GM21381 (cell line): ENCODE measurements around the gene RHBDF1.
"Not testable (repeated sequence)": the region's sequence is repeated elsewhere in the genome, so short reads cannot be mapped to it uniquely, and the experiment has no call there.

Experiments used
- ATAC-seq: cut with Tn5 transposase; IDR thresholded peaks from one replicate; pipeline ENCODE4 v1.9.1; 2021; ENCODE audit warnings: mild to moderate bottlenecking, moderate library complexity; ENCODE audit not compliant: unreplicated experiment

The RHBDF1 gene

GRCh38 chr16:38941-39892, 33.2 kb downstream of the RHBDF1 start:
- ATAC-seq, result peak; percentile 68

DNA sequence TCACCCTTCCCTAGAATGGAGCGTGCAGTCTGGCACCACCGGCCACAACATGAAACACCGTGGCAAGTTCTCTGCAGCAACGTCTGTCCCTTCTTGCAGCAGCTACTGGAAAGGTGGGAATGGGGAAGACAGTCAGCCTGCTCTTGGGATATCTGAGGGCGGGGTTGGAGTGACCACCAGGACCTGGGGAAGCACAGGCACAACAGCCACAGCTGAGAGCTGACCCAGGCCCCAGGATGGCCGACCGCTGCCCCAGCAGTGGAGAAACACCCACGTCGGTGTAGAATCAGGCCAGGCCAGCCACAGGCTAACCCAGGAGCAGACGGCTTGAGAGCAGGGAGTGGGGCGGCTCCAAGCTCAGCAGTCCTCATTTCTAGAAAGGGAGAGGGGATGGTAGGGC, 34.2 kb downstream of the RHBDF1 start:
- not testable (repeated sequence) for ATAC-seq

GRCh38 chr16:37511-37910, 34.9 kb downstream of the RHBDF1 start:
- ATAC-seq, result no peak

DNA sequence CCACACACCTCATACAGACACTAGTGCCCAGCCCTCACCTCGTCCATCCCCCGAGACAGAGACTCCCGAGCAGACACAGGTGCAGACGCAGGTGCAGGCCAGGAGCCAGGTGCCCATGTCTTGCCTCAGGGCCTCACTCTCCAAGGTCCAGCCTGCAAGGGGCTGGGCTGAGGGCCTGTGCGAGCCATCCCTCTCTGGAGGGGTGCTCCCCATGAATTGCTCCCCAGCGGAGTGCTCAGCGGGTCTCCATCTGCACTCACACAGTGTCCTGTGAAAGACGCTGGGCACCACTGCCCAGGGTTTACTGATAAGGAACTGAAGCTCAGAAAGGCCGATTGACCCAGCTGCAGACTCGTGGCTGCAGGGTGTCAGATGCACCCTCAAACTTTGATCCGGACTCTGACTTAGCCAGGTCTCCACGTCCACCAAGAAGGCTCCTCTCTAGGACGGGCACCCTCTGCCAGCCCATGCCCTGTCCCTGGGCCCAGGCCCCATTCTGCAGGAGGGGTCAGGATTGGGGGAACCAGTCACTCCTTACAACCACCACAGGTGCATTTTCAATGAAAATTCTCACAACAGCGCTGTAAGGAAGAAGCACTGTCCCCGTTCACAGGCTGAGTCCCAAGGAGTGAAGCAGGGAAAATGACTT, 36.0 kb downstream of the RHBDF1 start:
- ATAC-seq, result no peak

GRCh38 chr16:35678-36305, 36.6 kb downstream of the RHBDF1 start:
- no peak for ATAC-seq

GRCh38 chr16:35011-35677, 37.3 kb downstream of the RHBDF1 start:
- no peak for ATAC-seq

GRCh38 chr16:34648-34987, 37.8 kb downstream of the RHBDF1 start:
- no peak for ATAC-seq

- ATAC-seq, result no peak
Measured at GRCh38 chr16:33877-34647, 38.4 kb downstream of the RHBDF1 start.

DNA sequence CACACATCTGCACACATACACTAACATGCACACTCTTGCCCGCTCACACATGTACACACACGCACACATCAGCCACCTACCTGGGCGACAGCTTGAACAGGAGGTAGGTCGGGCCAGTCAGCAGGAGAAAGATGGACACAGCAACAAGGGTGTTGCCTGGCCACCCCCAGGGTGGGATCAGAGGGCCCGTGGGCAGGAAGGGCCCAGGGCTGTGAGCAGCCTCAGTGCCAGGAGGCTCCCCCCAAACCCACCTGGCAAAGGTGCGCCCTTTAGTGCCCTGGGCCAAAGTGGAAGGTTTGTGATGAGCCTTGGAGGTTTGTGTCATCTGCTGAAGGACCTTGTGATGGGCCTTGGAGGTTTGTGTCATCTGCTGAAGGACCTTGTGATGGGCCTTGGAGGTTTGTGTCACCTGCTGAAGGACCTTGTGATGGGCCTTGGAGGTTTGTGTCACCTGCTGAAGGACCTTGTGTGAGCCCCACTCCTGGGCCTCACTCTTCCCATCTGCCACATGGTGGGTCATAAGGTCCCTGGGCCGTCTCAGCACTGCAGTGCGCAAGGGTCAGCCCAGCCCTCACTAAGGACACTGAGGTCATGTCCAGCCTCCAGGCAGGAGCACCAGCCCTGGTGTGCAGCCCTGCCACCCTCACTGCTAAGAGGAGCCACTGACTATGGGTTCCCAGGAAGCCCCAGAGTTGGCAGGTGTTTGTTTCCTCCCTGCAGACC, 39.1 kb downstream of the RHBDF1 start:
- not testable (repeated sequence) for ATAC-seq

DNA sequence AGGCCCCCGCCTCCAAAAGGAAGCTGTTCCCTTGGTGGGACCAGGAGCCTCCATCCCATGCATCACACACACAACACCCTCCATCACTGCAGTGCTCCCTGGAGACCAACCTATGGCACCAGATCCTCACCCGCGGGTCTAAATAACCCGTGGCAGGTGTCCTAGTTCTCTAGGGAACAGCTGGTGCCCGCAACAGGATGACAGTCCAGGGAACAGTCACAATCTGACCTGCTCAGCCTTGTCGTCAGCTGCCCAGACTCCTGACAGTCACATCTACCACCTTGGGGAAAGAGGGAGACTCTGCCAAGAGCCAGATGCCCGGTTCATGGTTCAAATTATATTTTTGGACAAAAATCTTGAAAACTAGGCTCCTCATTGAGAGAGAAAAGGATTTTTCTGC, 41.8 kb downstream of the RHBDF1 start:
- not testable (repeated sequence) for ATAC-seq

DNA sequence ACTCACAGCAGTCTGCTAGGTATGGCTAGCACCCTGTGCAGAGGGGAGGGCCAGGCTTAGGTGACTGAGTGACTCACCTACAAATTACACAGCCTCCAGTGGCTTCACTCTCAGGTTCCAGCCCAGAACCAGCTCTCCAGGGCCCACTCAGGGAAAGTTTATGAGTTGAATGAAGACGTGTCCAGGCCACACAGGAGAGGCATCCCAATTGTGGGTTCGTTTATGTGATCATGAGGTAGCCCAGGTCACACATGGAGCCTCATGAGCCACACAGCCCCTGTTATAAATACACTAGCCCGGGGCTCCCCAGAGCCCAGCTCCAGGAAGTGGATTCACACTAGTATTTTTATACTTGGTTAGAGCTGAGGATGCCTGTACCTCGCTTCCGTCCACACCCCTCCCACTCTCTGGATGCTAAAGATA, 46.5 kb downstream of the RHBDF1 start:
- not testable (repeated sequence) for ATAC-seq

DNA sequence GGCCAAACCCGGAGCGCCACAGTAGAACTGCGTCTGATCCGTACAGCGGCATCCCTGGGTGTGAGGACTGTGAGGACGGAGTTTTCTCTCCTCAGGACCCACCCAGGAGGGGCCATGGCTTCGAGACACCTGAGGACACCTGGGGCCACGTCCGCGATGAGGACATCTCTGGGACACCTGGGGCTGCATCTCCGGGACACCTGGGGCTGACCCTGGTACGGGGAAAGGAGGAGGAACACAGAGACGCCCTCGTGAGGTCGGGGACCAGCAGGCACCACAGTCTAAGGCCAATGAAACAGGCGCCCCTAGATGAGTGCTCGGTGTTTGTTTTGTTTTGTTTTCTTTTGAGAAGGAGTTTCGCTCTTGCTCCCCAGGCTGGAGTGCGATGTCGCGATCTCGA, 48.3 kb downstream of the RHBDF1 start:
- not testable (repeated sequence) for ATAC-seq

GRCh38 chr16:20886-21285, 51.5 kb downstream of the RHBDF1 start:
- ATAC-seq, result not testable (repeated sequence)

DNA sequence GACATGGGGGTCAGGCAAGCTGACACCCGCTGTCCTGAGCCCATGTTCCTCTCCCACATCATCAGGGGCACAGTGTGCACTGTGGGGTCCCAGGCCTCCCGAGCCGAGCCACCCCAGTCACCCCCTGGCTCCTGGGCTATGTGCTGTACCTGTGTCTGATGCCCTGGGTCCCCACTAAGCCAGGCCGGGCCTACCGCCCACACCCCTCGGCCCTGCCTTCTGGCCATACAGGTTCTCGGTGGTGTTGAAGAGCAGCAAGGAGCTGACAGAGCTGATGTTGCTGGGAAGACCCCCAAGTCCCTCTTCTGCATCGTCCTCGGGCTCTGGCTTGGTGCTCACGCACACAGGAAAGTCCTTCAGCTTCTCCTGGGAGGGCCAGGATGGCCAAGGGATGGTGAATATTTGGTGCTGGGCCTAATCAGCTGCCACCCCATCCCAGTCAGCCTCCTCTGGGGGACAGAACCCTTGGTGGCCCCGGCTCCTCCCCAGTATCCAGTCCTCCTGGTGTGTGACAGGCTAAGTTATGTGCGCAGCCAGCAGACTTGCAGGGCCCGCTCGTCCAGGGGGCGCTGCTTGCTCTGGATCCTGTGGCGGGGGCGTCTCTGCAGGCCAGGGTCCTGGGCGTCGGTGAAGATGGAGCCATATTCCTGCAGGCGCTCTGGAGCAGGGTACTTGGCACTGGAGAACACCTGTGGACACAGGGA, 55.2 kb downstream of the RHBDF1 start:
- not testable (repeated sequence) for ATAC-seq

DNA sequence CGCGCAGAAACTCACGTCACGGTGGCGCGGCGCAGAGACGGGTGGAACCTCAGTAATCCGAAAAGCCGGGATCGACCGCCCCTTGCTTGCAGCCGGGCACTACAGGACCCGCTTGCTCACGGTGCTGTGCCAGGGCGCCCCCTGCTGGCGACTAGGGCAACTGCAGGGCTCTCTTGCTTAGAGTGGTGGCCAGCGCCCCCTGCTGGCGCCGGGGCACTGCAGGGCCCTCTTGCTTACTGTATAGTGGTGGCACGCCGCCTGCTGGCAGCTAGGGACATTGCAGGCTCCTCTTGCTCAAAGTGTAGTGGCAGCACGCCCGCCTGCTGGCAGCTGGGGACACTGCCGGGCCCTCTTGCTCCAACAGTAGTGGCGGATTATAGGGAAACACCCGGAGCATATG, 61.7 kb downstream of the RHBDF1 start:
- ATAC-seq, result not testable (repeated sequence)

GRCh38 chr16:9903-10665, 62.3 kb downstream of the RHBDF1 start:
- no peak for ATAC-seq
